Neural progenitor cell (in vitro differentiated cells): ENCODE data around the gene C22orf15. TPM values are rescaled to one million over a fixed set of nuclear protein-coding genes. Genes with fewer than 3 reads are reported as not detected.

ENCODE experiments used
- DNase-seq: peaks from one replicate; pipeline ENCODE4 v3.0.0-alpha.2; 2016; ENCODE audit warnings: low spot score
- H2AFZ ChIP-seq: fragments of 200-600 bp; sonication (generic); replicated peaks from 2 replicates; pipeline ENCODE4 v1.6.1; 2016; ENCODE audit warnings: antibody characterized with exemption
- H3F3A ChIP-seq: fragments of 200-600 bp; sonication (generic); 2 replicates; pipeline ENCODE4 v1.6.1; 2016; ENCODE audit warnings: antibody characterized with exemption, low read depth
- H3K27ac ChIP-seq: fragments of 200-600 bp; sonication (generic); 2 replicates; pipeline ENCODE4 v1.5.1; 2016; ENCODE audit warnings: mild to moderate bottlenecking
- H3K27me3 ChIP-seq: fragments of 200-600 bp; sonication (generic); 2 replicates; pipeline ENCODE4 v1.6.1; 2016; ENCODE audit warnings: mild to moderate bottlenecking, moderate library complexity
- H3K36me3 ChIP-seq: fragments of 200-600 bp; sonication (generic); 2 replicates; pipeline ENCODE4 v1.5.1; 2016
- H3K4me1 ChIP-seq: fragments of 200-600 bp; sonication (generic); 2 replicates; pipeline ENCODE4 v1.6.1; 2016; ENCODE audit warnings: mixed run types
- H3K4me2 ChIP-seq: fragments of 200-600 bp; sonication (generic); 2 replicates; pipeline ENCODE4 v1.6.1; 2016
- H3K4me3 ChIP-seq: fragments of 200-600 bp; sonication (generic); 2 replicates; pipeline ENCODE4 v1.5.1; 2016
- H3K79me2 ChIP-seq: fragments of 200-600 bp; sonication (generic); 2 replicates; pipeline ENCODE4 v1.6.1; 2016; ENCODE audit warnings: low read depth
- H3K9ac ChIP-seq: fragments of 200-600 bp; sonication (generic); 2 replicates; pipeline ENCODE4 v1.6.1; 2016
- H3K9me3 ChIP-seq: fragments of 200-600 bp; sonication (generic); 2 replicates; pipeline ENCODE4 v1.5.1; 2016; ENCODE audit warnings: low read depth
- H4K20me1 ChIP-seq: fragments of 200-600 bp; sonication (generic); 2 replicates; pipeline ENCODE4 v1.6.1; 2016; ENCODE audit warnings: low read depth
- H3K27ac Mint-ChIP-seq: 3 replicates; pipeline ENCODE4 v1.8.0; 2021; ENCODE audit warnings: mixed read lengths
- H3K27me3 Mint-ChIP-seq: 2 replicates; pipeline ENCODE4 v1.8.0; 2022; ENCODE audit warnings: low read depth, mild to moderate bottlenecking, inconsistent platforms, moderate library complexity, mixed read lengths; ENCODE audit not compliant: insufficient read depth
- H3K36me3 Mint-ChIP-seq: 3 replicates; pipeline ENCODE4 v1.8.0; 2021; ENCODE audit warnings: mixed read lengths
- H3K4me1 Mint-ChIP-seq: 3 replicates; pipeline ENCODE4 v1.8.0; 2021; ENCODE audit warnings: mixed read lengths
- H3K4me3 Mint-ChIP-seq: 3 replicates; pipeline ENCODE4 v1.8.0; 2021; ENCODE audit warnings: mild to moderate bottlenecking, moderate library complexity, mixed read lengths
- H3K9me3 Mint-ChIP-seq: 3 replicates; pipeline ENCODE4 v1.8.0; 2020; ENCODE audit warnings: mixed read lengths
- CTCF ChIP-seq: fragments of 200-600 bp; sonication (generic); IDR thresholded peaks from 2 replicates; pipeline ENCODE4 v1.5.1; 2017; ENCODE audit warnings: antibody characterized with exemption, mild to moderate bottlenecking
- EZH2 ChIP-seq: fragments of 200-600 bp; sonication (generic); IDR thresholded peaks from 2 replicates; pipeline ENCODE4 v1.6.1; 2017; ENCODE audit warnings: antibody characterized with exemption, mild to moderate bottlenecking, moderate library complexity
- EZH2phosphoT487 ChIP-seq: fragments of 200-600 bp; sonication (generic); IDR thresholded peaks from 2 replicates; pipeline ENCODE4 v1.6.1; 2017; ENCODE audit warnings: antibody characterized with exemption
- total RNA-seq: library from RNA; depleted of rRNA; stranded (reverse); fragments of >200 nt; gene quantifications from 2 replicates; pipeline ENCODE4 v1.2.3, GENCODE V29; 2015; ENCODE audit warnings: low replicate concordance

The C22orf15 gene
- total RNA-seq, 1 donor from 2014 or later: 0.56 TPM

GRCh38 chr22:23774922-23775436, 12.2 kb downstream of the C22orf15 start:
- peaks cover 17% of the 10 kb centered on the region for H3K27me3 Mint-ChIP-seq
- H3K9me3 Mint-ChIP-seq: no peaks in the 10 kb centered on the region
- peak; percentile 60 for DNase-seq
- Histone ChIP-seq H3F3A (peaks cover 35% of the 10 kb centered on the region), H4K20me1 (no peaks in the 10 kb centered on the region), H3K4me1 (peaks cover 17% of the 10 kb centered on the region), H2AFZ (no peak overlapping the region), H3K36me3 (no peaks in the 10 kb centered on the region), H3K27me3 (peaks cover 30% of the 10 kb centered on the region), H3K4me3 (no peak overlapping the region), H3K4me2 (peak overlapping the region; percentile 18), H3K9me3 (no peaks in the 10 kb centered on the region), H3K27ac (no peak overlapping the region), H3K79me2 (no peaks in the 10 kb centered on the region), H3K9ac (no peak overlapping the region)
- H3K36me3 Mint-ChIP-seq: no peaks in the 10 kb centered on the region
- H3K27ac Mint-ChIP-seq: no peak overlapping the region
- H3K4me3 Mint-ChIP-seq: peak overlapping the region; percentile 30
- H3K4me1 Mint-ChIP-seq: peaks cover 29% of the 10 kb centered on the region
- TF ChIP-seq EZH2 (no peak), EZH2phosphoT487 (no peak), CTCF (no peak)

- no peaks in the 10 kb centered on the region for H3K9me3 ChIP-seq
- Mint-ChIP-seq H3K4me3 (no peak overlapping the region), H3K27me3 (peaks cover 17% of the 10 kb centered on the region), H3K27ac (no peak overlapping the region), H3K36me3 (no peaks in the 10 kb centered on the region), H3K4me1 (peaks cover 29% of the 10 kb centered on the region), H3K9me3 (no peaks in the 10 kb centered on the region)
- no peak for DNase-seq
- no peaks in the 10 kb centered on the region for H3K36me3 ChIP-seq
- no peaks in the 10 kb centered on the region for H3K79me2 ChIP-seq
- no peak overlapping the region for H3K4me3 ChIP-seq
- H2AFZ ChIP-seq: no peak overlapping the region
- no peak for TF ChIP-seq EZH2phosphoT487
- TF ChIP-seq EZH2: no peak
- TF ChIP-seq CTCF: no peak
- H3K27me3 ChIP-seq: peaks cover 23% of the 10 kb centered on the region
- no peak overlapping the region for H3K9ac ChIP-seq
- no peak overlapping the region for H3K27ac ChIP-seq
- H3F3A ChIP-seq: peaks cover 29% of the 10 kb centered on the region
- H3K4me1 ChIP-seq: peaks cover 17% of the 10 kb centered on the region
- H3K4me2 ChIP-seq: no peak overlapping the region
- H4K20me1 ChIP-seq: no peaks in the 10 kb centered on the region
Measured at GRCh38 chr22:23775779-23776375, 13.1 kb downstream of the C22orf15 start.

- no peaks in the 10 kb centered on the region for H3K9me3 ChIP-seq
- H3K27ac ChIP-seq: no peak overlapping the region
- H3K36me3 Mint-ChIP-seq: no peaks in the 10 kb centered on the region
- H3K9ac ChIP-seq: no peak overlapping the region
- no peaks in the 10 kb centered on the region for H3K79me2 ChIP-seq
- peaks cover 25% of the 10 kb centered on the region for H3K4me1 Mint-ChIP-seq
- no peak for TF ChIP-seq EZH2
- no peak for TF ChIP-seq EZH2phosphoT487
- no peak for TF ChIP-seq CTCF
- peaks cover 13% of the 10 kb centered on the region for H3F3A ChIP-seq
- no peak overlapping the region for H2AFZ ChIP-seq
- no peak overlapping the region for H3K4me2 ChIP-seq
- no peak overlapping the region for H3K4me3 Mint-ChIP-seq
- no peaks in the 10 kb centered on the region for H3K36me3 ChIP-seq
- DNase-seq: no peak
- H3K9me3 Mint-ChIP-seq: no peaks in the 10 kb centered on the region
- H3K27me3 Mint-ChIP-seq: peaks cover 19% of the 10 kb centered on the region
- H3K27ac Mint-ChIP-seq: no peak overlapping the region
- peaks cover 9% of the 10 kb centered on the region for H3K4me1 ChIP-seq
- H3K27me3 ChIP-seq: peaks cover 18% of the 10 kb centered on the region
- no peak overlapping the region for H3K4me3 ChIP-seq
- no peaks in the 10 kb centered on the region for H4K20me1 ChIP-seq
Measured at GRCh38 chr22:23777776-23778576, 15.2 kb downstream of the C22orf15 start.
